Calu3 (cell line): ENCODE results near the gene ABCC6. TPM values are rescaled to one million over a fixed set of nuclear protein-coding genes. Genes with fewer than 3 reads are reported as not detected.

Experiments used
- BruUV-seq: library from RNA; stranded (reverse); fragments of 400-500 nt; replicated peaks from 2 replicates; lab custom pipeline; 2021; lab: Mats Ljungman, UMichigan
- CTCF ChIA-PET: fragments of 300-600 bp; sonication (Branson Sonifier 250); formaldehyde crosslinking; loops from one replicate; lab custom pipeline; 2022; ENCODE audit warnings: antibody characterized with exemption; lab: Charles Lee
- DNase-seq: peaks from one replicate; pipeline ENCODE4 v3.0.0; 2022
- H3K27ac Mint-ChIP-seq: one replicate; pipeline ENCODE4 v1.8.0; 2022; ENCODE audit warnings: mixed read lengths; ENCODE audit not compliant: unreplicated experiment
- H3K27me3 Mint-ChIP-seq: one replicate; pipeline ENCODE4 v1.8.0; 2022; ENCODE audit warnings: mixed read lengths; ENCODE audit not compliant: unreplicated experiment
- H3K36me3 Mint-ChIP-seq: one replicate; pipeline ENCODE4 v1.8.0; 2022; ENCODE audit warnings: mild to moderate bottlenecking, moderate library complexity, mixed read lengths; ENCODE audit not compliant: insufficient read depth, unreplicated experiment
- H3K4me1 Mint-ChIP-seq: one replicate; pipeline ENCODE4 v1.8.0; 2022; ENCODE audit warnings: mild to moderate bottlenecking, low read depth, mixed read lengths; ENCODE audit not compliant: unreplicated experiment
- H3K4me3 Mint-ChIP-seq: one replicate; pipeline ENCODE4 v1.8.0; 2022; ENCODE audit warnings: mild to moderate bottlenecking, low read depth, moderate library complexity, mixed read lengths; ENCODE audit not compliant: unreplicated experiment
- H3K9me3 Mint-ChIP-seq: one replicate; pipeline ENCODE4 v1.8.0; 2022; ENCODE audit warnings: low read depth, mixed read lengths; ENCODE audit not compliant: unreplicated experiment
- intact Hi-C: fragments of 100-400 bp; cut with micrococcal nuclease; formaldehyde crosslinking; loops from one replicate; pipeline ENCODE4 v1.10.0; 2022; ENCODE audit not compliant: unreplicated experiment
- total RNA-seq: library from RNA; stranded (reverse); gene quantifications from 2 replicates; pipeline ENCODE4 v1.2.3, GENCODE V29; 2022
- TF ChIP-seq, protein P1 (sequence below): fragments of 200-600 bp; IDR thresholded peaks from one replicate; pipeline ENCODE4 v1.8.0; 2022; ENCODE audit warnings: antibody characterized with exemption; ENCODE audit not compliant: unreplicated experiment

The ABCC6 gene
- total RNA-seq, 1 experiment from 2014 or later: 3.7 TPM

DNA sequence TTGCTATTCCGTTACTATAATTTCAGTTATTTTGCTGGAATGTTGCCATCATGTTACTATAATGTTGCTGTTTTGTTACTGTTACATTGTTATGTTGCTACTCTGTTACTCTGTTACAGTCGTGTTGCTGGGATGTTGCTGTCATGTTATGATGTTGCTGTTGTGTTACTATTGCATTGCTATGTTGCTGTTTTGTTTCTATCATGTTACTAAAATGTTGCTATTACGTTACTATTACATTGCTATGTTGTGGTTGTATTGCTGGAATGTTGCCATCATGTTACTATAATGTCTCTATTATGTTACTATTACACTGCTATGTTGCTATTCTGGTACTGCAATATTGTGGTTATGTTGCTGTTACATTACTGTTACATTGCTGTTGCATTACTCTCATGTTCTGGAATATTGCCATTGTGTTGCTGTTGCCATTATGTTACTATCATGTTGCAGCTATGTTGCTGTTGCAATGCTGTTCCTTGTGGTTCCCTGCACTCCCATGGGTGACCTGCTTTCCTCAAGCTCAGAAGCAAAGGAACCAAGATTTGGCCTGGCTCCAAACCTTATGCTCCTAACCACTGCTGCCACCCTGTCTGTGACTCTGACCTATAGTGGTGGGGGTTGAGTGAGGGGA is 64.4 kb downstream of the ABCC6 start:
- no peak overlapping the region for H3K4me3 Mint-ChIP-seq
- H3K36me3 Mint-ChIP-seq: no peaks in the 10 kb centered on the region
- CTCF ChIA-PET: no interaction called here
- TF ChIP-seq, protein P1, sequence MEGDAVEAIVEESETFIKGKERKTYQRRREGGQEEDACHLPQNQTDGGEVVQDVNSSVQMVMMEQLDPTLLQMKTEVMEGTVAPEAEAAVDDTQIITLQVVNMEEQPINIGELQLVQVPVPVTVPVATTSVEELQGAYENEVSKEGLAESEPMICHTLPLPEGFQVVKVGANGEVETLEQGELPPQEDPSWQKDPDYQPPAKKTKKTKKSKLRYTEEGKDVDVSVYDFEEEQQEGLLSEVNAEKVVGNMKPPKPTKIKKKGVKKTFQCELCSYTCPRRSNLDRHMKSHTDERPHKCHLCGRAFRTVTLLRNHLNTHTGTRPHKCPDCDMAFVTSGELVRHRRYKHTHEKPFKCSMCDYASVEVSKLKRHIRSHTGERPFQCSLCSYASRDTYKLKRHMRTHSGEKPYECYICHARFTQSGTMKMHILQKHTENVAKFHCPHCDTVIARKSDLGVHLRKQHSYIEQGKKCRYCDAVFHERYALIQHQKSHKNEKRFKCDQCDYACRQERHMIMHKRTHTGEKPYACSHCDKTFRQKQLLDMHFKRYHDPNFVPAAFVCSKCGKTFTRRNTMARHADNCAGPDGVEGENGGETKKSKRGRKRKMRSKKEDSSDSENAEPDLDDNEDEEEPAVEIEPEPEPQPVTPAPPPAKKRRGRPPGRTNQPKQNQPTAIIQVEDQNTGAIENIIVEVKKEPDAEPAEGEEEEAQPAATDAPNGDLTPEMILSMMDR: no peak
- no peak overlapping the region for H3K27ac Mint-ChIP-seq
- DNase-seq: no peak
- no peaks in the 10 kb centered on the region for H3K4me1 Mint-ChIP-seq
- H3K9me3 Mint-ChIP-seq: no peaks in the 10 kb centered on the region
- no TSS peak for BruUV-seq
- peaks cover 15% of the 10 kb centered on the region for H3K27me3 Mint-ChIP-seq
- intact Hi-C loops: no loop called here

DNA sequence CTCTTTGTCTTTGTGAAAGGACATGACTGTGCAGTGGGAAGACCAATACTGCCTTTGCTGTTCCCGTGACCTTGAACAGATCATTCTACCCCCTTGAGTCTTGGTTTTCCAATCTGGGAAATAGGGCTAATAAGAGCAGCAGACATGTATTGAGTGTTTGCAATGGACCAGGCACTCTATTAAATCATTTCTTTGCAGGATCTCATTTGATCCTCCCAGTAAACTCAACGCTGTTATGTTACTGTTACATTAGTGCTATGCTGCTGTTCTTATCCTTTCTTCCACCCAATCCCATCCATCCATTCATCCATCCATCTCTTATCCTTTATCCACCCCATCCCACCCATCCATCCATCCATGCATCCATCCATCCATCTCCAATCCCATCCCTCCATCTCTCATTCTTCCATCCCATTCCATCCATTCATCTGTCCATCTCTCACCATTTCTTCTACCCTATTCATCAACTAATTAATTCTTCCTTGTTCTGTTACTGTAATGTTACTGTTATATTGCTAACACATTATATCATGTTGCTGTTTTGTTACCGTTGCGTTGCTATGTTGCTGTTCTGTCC is 65.1 kb downstream of the ABCC6 start:
- intact Hi-C loops: no loop called here
- DNase-seq: no peak
- TF ChIP-seq, protein P1: no peak
- CTCF ChIA-PET: no interaction called here
- Mint-ChIP-seq H3K4me3 (no peak overlapping the region), H3K27me3 (peaks cover 15% of the 10 kb centered on the region), H3K4me1 (no peaks in the 10 kb centered on the region), H3K9me3 (no peaks in the 10 kb centered on the region), H3K27ac (no peak overlapping the region), H3K36me3 (no peaks in the 10 kb centered on the region)
- no TSS peak for BruUV-seq

DNA sequence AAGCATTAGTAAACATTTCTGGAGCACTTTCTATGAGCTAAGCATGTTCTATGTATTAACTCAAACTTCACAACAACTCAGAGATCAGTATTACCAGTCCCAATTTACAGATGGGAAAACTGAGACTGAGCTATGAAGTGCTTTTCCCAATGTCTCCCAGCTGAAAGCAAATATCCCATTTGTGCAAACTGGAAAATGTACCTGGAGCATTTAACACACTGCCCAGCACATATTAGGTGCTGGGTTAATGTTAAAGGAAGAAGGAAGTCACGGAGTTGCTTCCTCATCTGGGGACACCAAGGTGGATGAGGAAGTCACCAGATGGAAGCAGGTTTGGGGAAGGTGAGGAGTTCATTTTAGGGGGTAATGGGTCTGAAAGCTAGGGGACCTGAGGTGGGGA is 66.1 kb downstream of the ABCC6 start:
- no peaks in the 10 kb centered on the region for H3K9me3 Mint-ChIP-seq
- TF ChIP-seq, protein P1: no peak
- H3K4me1 Mint-ChIP-seq: no peaks in the 10 kb centered on the region
- DNase-seq: no peak
- H3K27ac Mint-ChIP-seq: no peak overlapping the region
- CTCF ChIA-PET: interaction anchor here (0.6 to 0.9 kb wide), 2 partner anchors 25 to 695 kb away, joined by 4 to 5 read pairs; no protein-coding TSS in a partner anchor
- H3K27me3 Mint-ChIP-seq: peaks cover 15% of the 10 kb centered on the region
- BruUV-seq: no TSS peak
- H3K36me3 Mint-ChIP-seq: no peaks in the 10 kb centered on the region
- no peak overlapping the region for H3K4me3 Mint-ChIP-seq
- intact Hi-C loops: no loop called here

DNA sequence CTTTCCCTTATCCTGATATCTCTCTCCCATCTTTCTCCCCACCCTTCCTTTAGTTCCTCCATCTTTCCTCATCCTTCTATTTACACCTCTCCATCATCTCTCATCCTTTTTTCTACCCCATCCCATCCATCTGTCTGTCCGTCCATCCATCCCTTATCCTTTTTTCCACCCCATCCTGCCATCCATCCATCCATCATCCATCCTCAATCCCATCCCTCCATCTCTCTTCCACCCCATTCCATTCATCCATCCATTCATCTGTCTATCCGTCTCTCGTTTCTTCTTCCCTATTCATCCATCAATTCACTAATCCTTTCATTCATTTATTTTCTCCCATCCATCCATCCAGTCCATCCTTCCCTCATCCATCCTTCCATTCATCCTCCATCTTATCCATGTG is 68.1 kb downstream of the ABCC6 start:
- CTCF ChIA-PET: no interaction called here
- H3K4me3 Mint-ChIP-seq: no peak overlapping the region
- TF ChIP-seq, protein P1: no peak
- H3K27ac Mint-ChIP-seq: no peak overlapping the region
- H3K4me1 Mint-ChIP-seq: no peaks in the 10 kb centered on the region
- DNase-seq: no peak
- intact Hi-C loops: no loop called here
- H3K27me3 Mint-ChIP-seq: peaks cover 15% of the 10 kb centered on the region
- no peaks in the 10 kb centered on the region for H3K9me3 Mint-ChIP-seq
- H3K36me3 Mint-ChIP-seq: peaks cover 4% of the 10 kb centered on the region
- BruUV-seq: no TSS peak
